ENCODE results near the gene SLC9A9.
A peak's percentile ranks its signal among the peaks of the same experiment; 100 is the strongest.

Gene SLC9A9

GRCh38 chr3:143344516-143345165 lies 503.6 kb downstream of the SLC9A9 start:
- no peak for DNase-seq

- no peak for DNase-seq
Measured at GRCh38 chr3:143343944-143344343, 504.3 kb downstream of the SLC9A9 start.

GRCh38 chr3:143343031-143343430 lies 505.2 kb downstream of the SLC9A9 start:
- DNase-seq: no peak

GRCh38 chr3:143339451-143339850 lies 508.8 kb downstream of the SLC9A9 start:
- no peak for DNase-seq

GRCh38 chr3:143337387-143337786 lies 510.9 kb downstream of the SLC9A9 start:
- DNase-seq: no peak

- no peak for DNase-seq
Measured at GRCh38 chr3:143334231-143334630, 514.0 kb downstream of the SLC9A9 start.

- DNase-seq: no peak
Measured at GRCh38 chr3:143333367-143333766, 514.9 kb downstream of the SLC9A9 start.

GRCh38 chr3:143332026-143332425 lies 516.2 kb downstream of the SLC9A9 start:
- no peak for DNase-seq

- DNase-seq: no peak
Measured at GRCh38 chr3:143331350-143331749, 516.9 kb downstream of the SLC9A9 start.

GRCh38 chr3:143330296-143330868 lies 517.9 kb downstream of the SLC9A9 start:
- DNase-seq: no peak

GRCh38 chr3:143329567-143330211 lies 518.6 kb downstream of the SLC9A9 start:
- DNase-seq: peak; percentile 43

GRCh38 chr3:143328451-143328850 lies 519.8 kb downstream of the SLC9A9 start:
- no peak for DNase-seq

- DNase-seq: no peak
Measured at GRCh38 chr3:143326983-143327778, 521.1 kb downstream of the SLC9A9 start.

GRCh38 chr3:143321058-143321769 lies 527.1 kb downstream of the SLC9A9 start:
- DNase-seq: no peak

GRCh38 chr3:143315766-143316165 lies 532.5 kb downstream of the SLC9A9 start:
- DNase-seq: no peak

- no peak for DNase-seq
Measured at GRCh38 chr3:143314251-143315093, 533.8 kb downstream of the SLC9A9 start.

- DNase-seq: no peak
Measured at GRCh38 chr3:143313893-143314188, 534.4 kb downstream of the SLC9A9 start.

- DNase-seq: no peak
Measured at GRCh38 chr3:143313025-143313892, 535.0 kb downstream of the SLC9A9 start.

GRCh38 chr3:143311096-143311495 lies 537.2 kb downstream of the SLC9A9 start:
- DNase-seq: no peak

GRCh38 chr3:143309705-143310104 lies 538.6 kb downstream of the SLC9A9 start:
- no peak for DNase-seq

GRCh38 chr3:143307613-143308183 lies 540.6 kb downstream of the SLC9A9 start:
- no peak for DNase-seq
